ENCODE data around the gene PMAIP1.

GRCh38 chr18:59911600-59911999 is 11.8 kb downstream of the PMAIP1 start:
- TF ChIP-seq CTCF (IDR thresholded peaks at IDR 0.05): no peak
- TF ChIP-seq POLR2A (IDR thresholded peaks at IDR 0.05): no peak
